ENCODE measurements around the gene WIPI1.

WIPI1 gene

DNA sequence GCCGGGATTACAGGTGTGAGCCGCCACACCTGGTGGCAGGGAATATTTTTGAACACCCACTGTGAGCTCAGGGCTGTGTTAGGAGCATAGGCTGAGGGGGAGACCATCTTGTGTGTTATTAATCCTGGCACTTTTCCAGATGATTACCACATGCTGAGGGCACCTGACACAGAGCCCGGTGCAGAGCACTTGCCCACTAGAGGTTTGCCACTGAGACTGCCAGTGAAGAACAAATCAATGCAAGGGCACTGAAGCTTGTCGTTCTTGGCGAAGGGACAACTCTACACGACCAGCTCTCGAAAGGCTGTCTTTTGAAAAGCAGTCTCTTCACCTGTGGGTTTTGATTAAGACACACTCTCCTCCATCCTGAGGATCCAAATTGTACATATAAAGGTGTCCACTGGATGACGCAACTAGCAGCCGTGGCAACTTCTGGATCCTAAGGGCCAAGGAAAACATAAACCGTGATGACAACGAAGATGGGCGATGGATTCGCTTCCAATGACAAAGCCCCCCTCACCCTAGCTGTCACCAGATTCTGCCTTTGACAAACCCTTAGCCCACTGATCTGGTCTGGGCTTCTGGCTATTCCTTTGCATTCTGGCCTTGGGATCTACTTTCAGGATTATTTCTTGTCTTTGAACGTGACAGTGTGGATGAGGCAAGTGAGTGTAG lies 28.7 kb downstream of the WIPI1 start:
- H3K4me3 ChIP-seq (ENCODE audit: low read length) = no peak overlapping the region
- no peak for DNase-seq (ENCODE audit: low read depth)
- TF ChIP-seq, protein P1, sequence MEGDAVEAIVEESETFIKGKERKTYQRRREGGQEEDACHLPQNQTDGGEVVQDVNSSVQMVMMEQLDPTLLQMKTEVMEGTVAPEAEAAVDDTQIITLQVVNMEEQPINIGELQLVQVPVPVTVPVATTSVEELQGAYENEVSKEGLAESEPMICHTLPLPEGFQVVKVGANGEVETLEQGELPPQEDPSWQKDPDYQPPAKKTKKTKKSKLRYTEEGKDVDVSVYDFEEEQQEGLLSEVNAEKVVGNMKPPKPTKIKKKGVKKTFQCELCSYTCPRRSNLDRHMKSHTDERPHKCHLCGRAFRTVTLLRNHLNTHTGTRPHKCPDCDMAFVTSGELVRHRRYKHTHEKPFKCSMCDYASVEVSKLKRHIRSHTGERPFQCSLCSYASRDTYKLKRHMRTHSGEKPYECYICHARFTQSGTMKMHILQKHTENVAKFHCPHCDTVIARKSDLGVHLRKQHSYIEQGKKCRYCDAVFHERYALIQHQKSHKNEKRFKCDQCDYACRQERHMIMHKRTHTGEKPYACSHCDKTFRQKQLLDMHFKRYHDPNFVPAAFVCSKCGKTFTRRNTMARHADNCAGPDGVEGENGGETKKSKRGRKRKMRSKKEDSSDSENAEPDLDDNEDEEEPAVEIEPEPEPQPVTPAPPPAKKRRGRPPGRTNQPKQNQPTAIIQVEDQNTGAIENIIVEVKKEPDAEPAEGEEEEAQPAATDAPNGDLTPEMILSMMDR (IDR thresholded peaks at IDR 0.05; ENCODE audit: insufficient read depth, low read depth, low read length, missing control alignments) = no peak

DNA sequence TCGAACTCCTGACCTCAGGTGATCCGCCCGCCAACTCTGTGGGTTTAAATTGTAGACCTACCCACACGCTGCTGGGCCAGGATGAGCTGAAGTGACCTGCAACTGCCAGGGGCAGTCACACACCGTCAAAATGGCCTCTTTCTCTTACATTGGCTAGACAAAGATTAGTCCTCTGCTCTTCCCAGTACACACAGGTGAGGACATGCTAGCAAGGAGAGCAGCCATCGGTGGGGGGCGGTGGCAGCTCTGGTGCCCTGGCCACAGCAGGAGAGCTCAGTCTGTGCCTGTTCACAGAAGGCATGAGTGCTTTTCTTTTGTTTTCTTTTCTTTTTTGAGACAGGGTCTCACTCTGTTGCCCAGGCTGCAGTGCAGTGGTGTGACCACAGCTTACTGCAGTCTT lies 29.7 kb downstream of the WIPI1 start:
- DNase-seq (ENCODE audit: low read depth) = no peak
- H3K4me3 ChIP-seq (ENCODE audit: low read length) = no peak overlapping the region
- TF ChIP-seq, protein P1 (IDR thresholded peaks at IDR 0.05; ENCODE audit: insufficient read depth, low read depth, low read length, missing control alignments) = no peak

GRCh38 chr17:68425979-68426378 lies 31.3 kb downstream of the WIPI1 start:
- H3K4me3 ChIP-seq (ENCODE audit: low read length) = no peak overlapping the region
- TF ChIP-seq, protein P1 (IDR thresholded peaks at IDR 0.05; ENCODE audit: insufficient read depth, low read depth, low read length, missing control alignments) = no peak
- no peak for DNase-seq (ENCODE audit: low read depth)

DNA sequence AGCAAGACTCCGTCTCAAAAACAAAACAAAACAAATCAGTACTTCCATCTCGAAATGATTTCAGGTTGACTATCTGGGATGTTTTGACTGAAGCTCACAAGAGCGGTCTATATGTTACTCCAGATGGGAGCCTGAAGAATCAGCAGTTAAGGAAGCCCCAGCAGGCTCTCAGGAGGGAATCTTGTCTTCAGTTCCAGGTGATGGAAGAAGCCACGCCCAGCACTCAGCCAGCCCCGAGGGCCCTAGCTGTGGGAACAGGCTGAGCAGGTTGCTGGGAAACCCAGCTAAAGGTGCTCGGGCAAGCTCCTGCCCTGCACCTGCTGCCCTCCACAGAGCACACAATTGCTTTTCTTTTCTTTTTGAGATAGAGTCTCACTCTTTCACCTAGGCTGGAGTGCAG lies 32.4 kb downstream of the WIPI1 start:
- no peak overlapping the region for H3K4me3 ChIP-seq (ENCODE audit: low read length)
- peak; percentile 65 for DNase-seq (ENCODE audit: low read depth)
- TF ChIP-seq, protein P1 (IDR thresholded peaks at IDR 0.05; ENCODE audit: insufficient read depth, low read depth, low read length, missing control alignments) = no peak

- TF ChIP-seq, protein P1 (IDR thresholded peaks at IDR 0.05; ENCODE audit: insufficient read depth, low read depth, low read length, missing control alignments) = no peak
- no peak overlapping the region for H3K4me3 ChIP-seq (ENCODE audit: low read length)
- no peak for DNase-seq (ENCODE audit: low read depth)
These were observed 33.1 kb downstream of the WIPI1 start for GRCh38 chr17:68424203-68424602.

DNA sequence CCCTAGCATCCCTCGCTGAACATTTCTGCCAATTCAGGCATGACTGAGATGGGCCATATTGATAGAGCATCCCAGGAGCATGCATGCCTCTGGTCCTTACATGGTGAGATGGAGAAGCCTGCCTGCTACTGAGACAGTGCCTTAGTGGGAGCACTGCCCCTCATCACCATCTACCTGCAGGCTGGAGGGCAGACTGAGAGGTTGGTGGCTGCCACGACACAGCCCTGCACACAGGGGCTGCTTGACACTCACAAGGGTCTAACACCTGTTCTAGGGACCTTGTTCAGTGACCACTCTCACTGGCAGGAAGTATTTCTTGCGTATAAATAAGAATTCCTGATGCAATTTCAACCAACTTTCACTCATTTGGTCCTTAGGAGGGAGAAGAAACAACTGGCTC lies 34.0 kb downstream of the WIPI1 start:
- no peak overlapping the region for H3K4me3 ChIP-seq (ENCODE audit: low read length)
- TF ChIP-seq, protein P1 (IDR thresholded peaks at IDR 0.05; ENCODE audit: insufficient read depth, low read depth, low read length, missing control alignments) = no peak
- no peak for DNase-seq (ENCODE audit: low read depth)

GRCh38 chr17:68422821-68423220 lies 34.5 kb downstream of the WIPI1 start:
- no peak for DNase-seq (ENCODE audit: low read depth)
- TF ChIP-seq, protein P1 (IDR thresholded peaks at IDR 0.05; ENCODE audit: insufficient read depth, low read depth, low read length, missing control alignments) = no peak
- H3K4me3 ChIP-seq (ENCODE audit: low read length) = no peak overlapping the region
